Hepatocyte (in vitro differentiated cells): Measurements from ENCODE around the gene LIN54. TPM values are rescaled to one million over a fixed set of nuclear protein-coding genes. Genes with fewer than 3 reads are reported as not detected.

Experiments
- DNase-seq: peaks from one replicate; pipeline ENCODE4 v3.0.0-alpha.2; 2016; ENCODE audit warnings: low spot score
- H2AFZ ChIP-seq: fragments of 200-600 bp; sonication (generic); 2 replicates; pipeline ENCODE4 v1.6.0; 2016; ENCODE audit warnings: antibody characterized with exemption, mild to moderate bottlenecking
- H3K27ac ChIP-seq: fragments of 200-600 bp; sonication (generic); 2 replicates; pipeline ENCODE4 v1.5.1; 2016; ENCODE audit warnings: mild to moderate bottlenecking
- H3K27me3 ChIP-seq: fragments of 200-600 bp; sonication (generic); 2 replicates; pipeline ENCODE4 v1.6.1; 2016
- H3K36me3 ChIP-seq: fragments of 200-600 bp; sonication (generic); replicated peaks from 2 replicates; pipeline ENCODE4 v1.5.1; 2016; ENCODE audit warnings: low read depth; ENCODE audit not compliant: insufficient read depth
- H3K4me1 ChIP-seq: fragments of 200-600 bp; sonication (generic); 2 replicates; pipeline ENCODE4 v1.5.1; 2016; ENCODE audit warnings: mild to moderate bottlenecking, moderate library complexity; ENCODE audit not compliant: insufficient read depth
- H3K4me2 ChIP-seq: fragments of 200-600 bp; sonication (generic); 2 replicates; pipeline ENCODE4 v1.6.0; 2016
- H3K4me3 ChIP-seq: fragments of 200-600 bp; sonication (generic); 2 replicates; pipeline ENCODE4 v1.5.1; 2016; ENCODE audit warnings: mild to moderate bottlenecking
- H3K79me2 ChIP-seq: fragments of 200-600 bp; sonication (generic); 2 replicates; pipeline ENCODE4 v1.6.0; 2017; ENCODE audit warnings: mild to moderate bottlenecking
- H3K9me2 ChIP-seq: fragments of 200-600 bp; sonication (generic); replicated peaks from 2 replicates; pipeline ENCODE4 v1.6.0; 2017; ENCODE audit warnings: mild to moderate bottlenecking; ENCODE audit not compliant: insufficient read depth
- H3K9me3 ChIP-seq: fragments of 200-600 bp; sonication (generic); 2 replicates; pipeline ENCODE4 v1.5.1; 2016; ENCODE audit warnings: low read depth, mild to moderate bottlenecking
- H4K20me1 ChIP-seq: fragments of 200-600 bp; sonication (generic); 2 replicates; pipeline ENCODE4 v1.6.0; 2016; ENCODE audit warnings: mild to moderate bottlenecking; ENCODE audit not compliant: insufficient read depth, poor library complexity, severe bottlenecking
- CTCF ChIP-seq: fragments of 200-600 bp; sonication (generic); IDR thresholded peaks from 2 replicates; pipeline ENCODE4 v1.5.1; 2016; ENCODE audit warnings: antibody characterized with exemption, mild to moderate bottlenecking; ENCODE audit not compliant: poor library complexity
- EZH2 ChIP-seq: fragments of 200-600 bp; sonication (generic); IDR thresholded peaks from 2 replicates; pipeline ENCODE4 v1.6.1; 2016; ENCODE audit warnings: antibody characterized with exemption, mild to moderate bottlenecking, borderline replicate concordance
- EZH2phosphoT487 ChIP-seq: fragments of 200-600 bp; sonication (generic); IDR thresholded peaks from one replicate; pipeline ENCODE4 v1.6.1; 2018; ENCODE audit warnings: antibody characterized with exemption, mild to moderate bottlenecking, low read depth, moderate library complexity; ENCODE audit not compliant: unreplicated experiment, severe bottlenecking
- WGBS: methylation state at CpG from one replicate; pipeline ENCODE4 v1.1.6; 2016; ENCODE audit warnings: low lambda C conversion rate; ENCODE audit errors: missing lambda C conversion rate; 5-methylcytosine and 5-hydroxymethylcytosine counted together
- polyA plus RNA-seq: library from polyadenylated mRNA; unstranded; fragments of >200 nt; fragmentation: Nextera tagmentation; extraction: Ambion mirVana; gene quantifications from 2 replicates; pipeline ENCODE4 v1.2.1, GENCODE V29; 2016
- total RNA-seq: library from RNA; depleted of rRNA; stranded (reverse); fragments of >200 nt; gene quantifications from 2 replicates; pipeline ENCODE4 v1.2.3, GENCODE V29; 2014

LIN54 gene
- total and polyA plus RNA-seq, 2 experiments from 2014 or later: 2.7 to 19.8 TPM

GRCh38 chr4:82984459-82984858, 26.2 kb downstream of the LIN54 start:
- Histone ChIP-seq H3K4me2 (no peak overlapping the region), H2AFZ (no peak overlapping the region), H3K4me3 (no peak overlapping the region), H3K4me1 (no peaks in the 10 kb centered on the region), H3K27me3 (no peaks in the 10 kb centered on the region), H3K79me2 (peaks cover 24% of the 10 kb centered on the region), H3K9me3 (no peaks in the 10 kb centered on the region), H3K36me3 (no peaks in the 10 kb centered on the region), H3K9me2 (no peaks in the 10 kb centered on the region), H4K20me1 (no peaks in the 10 kb centered on the region), H3K27ac (no peak overlapping the region)
- WGBS: 97% methylated on average over 4 of the region's 4 CpGs
- no peak for TF ChIP-seq CTCF
- no peak for TF ChIP-seq EZH2
- no peak for TF ChIP-seq EZH2phosphoT487
- no peak for DNase-seq

DNA sequence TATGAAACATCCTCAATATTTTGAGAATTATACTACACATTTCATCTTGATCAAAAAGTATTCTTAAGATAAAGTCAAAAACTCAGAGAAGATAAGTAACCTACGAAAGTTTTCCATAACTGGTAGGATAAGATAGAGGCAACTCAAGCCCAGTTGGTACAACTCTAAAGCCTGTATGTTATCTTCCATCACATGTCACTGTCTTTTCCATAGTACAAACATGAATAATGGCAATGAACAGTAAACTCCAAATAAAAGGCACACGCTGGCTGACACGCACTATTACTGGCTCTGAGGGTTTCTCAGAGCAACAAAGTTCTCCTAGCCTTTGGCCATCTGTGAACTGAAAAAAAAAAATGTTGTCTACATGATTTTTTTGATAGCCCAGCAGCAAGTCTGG, 27.2 kb downstream of the LIN54 start:
- H3K27me3 ChIP-seq: no peaks in the 10 kb centered on the region
- H3K4me1 ChIP-seq: no peaks in the 10 kb centered on the region
- no peak overlapping the region for H3K4me3 ChIP-seq
- H3K36me3 ChIP-seq: no peaks in the 10 kb centered on the region
- H4K20me1 ChIP-seq: no peaks in the 10 kb centered on the region
- H3K9me2 ChIP-seq: no peaks in the 10 kb centered on the region
- 98% methylated on average over 3 of the region's 3 CpGs for WGBS
- no peak for TF ChIP-seq CTCF
- no peak overlapping the region for H3K4me2 ChIP-seq
- DNase-seq: no peak
- peaks cover 13% of the 10 kb centered on the region for H3K79me2 ChIP-seq
- H3K9me3 ChIP-seq: no peaks in the 10 kb centered on the region
- no peak overlapping the region for H2AFZ ChIP-seq
- H3K27ac ChIP-seq: no peak overlapping the region

DNA sequence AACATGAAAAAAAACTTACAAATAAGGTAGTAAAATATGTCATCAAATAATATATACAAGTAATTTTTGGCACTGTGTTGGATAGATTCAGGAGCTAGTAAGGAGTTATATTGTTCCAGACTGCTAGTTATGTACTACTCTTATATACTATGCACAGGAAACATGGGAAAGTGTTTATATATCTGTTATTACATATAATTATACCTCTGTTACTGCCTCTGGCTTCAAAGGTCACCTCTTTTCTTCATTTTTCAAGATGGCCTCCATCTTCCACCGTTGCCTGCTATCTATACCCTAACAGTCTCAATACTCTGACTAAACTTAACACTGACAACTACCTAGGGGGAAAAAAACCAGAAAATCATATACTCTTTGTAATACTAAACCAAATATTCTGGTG, 29.5 kb downstream of the LIN54 start:
- H3K9me3 ChIP-seq: no peaks in the 10 kb centered on the region
- H3K9me2 ChIP-seq: no peaks in the 10 kb centered on the region
- no peaks in the 10 kb centered on the region for H4K20me1 ChIP-seq
- no peaks in the 10 kb centered on the region for H3K4me1 ChIP-seq
- no peak for DNase-seq
- no peak for TF ChIP-seq CTCF
- no peak for TF ChIP-seq EZH2phosphoT487
- no peak for TF ChIP-seq EZH2
- no peak overlapping the region for H3K4me3 ChIP-seq
- no peak overlapping the region for H3K27ac ChIP-seq
- H3K27me3 ChIP-seq: no peaks in the 10 kb centered on the region
- H3K79me2 ChIP-seq: no peaks in the 10 kb centered on the region
- H3K36me3 ChIP-seq: no peaks in the 10 kb centered on the region
- WGBS: 95% methylated on average over 1 of the region's 1 CpG
- H2AFZ ChIP-seq: no peak overlapping the region
- H3K4me2 ChIP-seq: no peak overlapping the region

DNA sequence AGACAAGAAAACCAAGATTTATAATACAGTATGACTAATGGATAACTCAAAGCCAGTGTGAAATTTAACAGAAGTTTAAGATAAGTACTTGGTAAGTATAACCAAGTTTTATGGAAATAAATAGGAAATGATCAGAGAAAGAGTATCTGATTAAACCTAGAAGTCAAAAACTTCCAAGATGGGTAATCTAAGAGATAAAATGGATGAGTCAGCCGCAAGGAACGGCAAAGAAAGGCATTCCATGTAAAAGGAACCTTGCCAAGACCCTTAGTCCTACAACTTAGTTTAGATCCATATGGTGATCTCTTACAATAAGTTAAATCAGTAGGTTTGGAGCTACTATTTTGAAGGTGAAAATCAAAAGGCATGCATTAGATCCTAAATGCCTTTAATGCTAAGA, 34.8 kb downstream of the LIN54 start:
- H3K4me2 ChIP-seq: no peak overlapping the region
- H3K27ac ChIP-seq: no peak overlapping the region
- H2AFZ ChIP-seq: no peak overlapping the region
- DNase-seq: no peak
- no peaks in the 10 kb centered on the region for H3K27me3 ChIP-seq
- no peaks in the 10 kb centered on the region for H3K9me3 ChIP-seq
- WGBS: 80% methylated on average over 2 of the region's 2 CpGs
- H4K20me1 ChIP-seq: no peaks in the 10 kb centered on the region
- no peaks in the 10 kb centered on the region for H3K79me2 ChIP-seq
- H3K4me1 ChIP-seq: no peaks in the 10 kb centered on the region
- no peaks in the 10 kb centered on the region for H3K36me3 ChIP-seq
- no peak for TF ChIP-seq CTCF
- no peak for TF ChIP-seq EZH2
- no peak for TF ChIP-seq EZH2phosphoT487
- no peak overlapping the region for H3K4me3 ChIP-seq
- no peaks in the 10 kb centered on the region for H3K9me2 ChIP-seq
